GM19099 (cell line): ENCODE results near the gene NEDD4L.

Experiments used
- POLR2A ChIP-seq: IDR thresholded peaks from 3 replicates; pipeline ENCODE4 v1.6.1; 2011; ENCODE audit warnings: low read depth; ENCODE audit not compliant: insufficient read length; ENCODE audit errors: extremely low read depth

NEDD4L gene

GRCh38 chr18:58223717-58224424 lies 179.8 kb downstream of the NEDD4L start:
- no peak for TF ChIP-seq POLR2A

- TF ChIP-seq POLR2A = no peak
Measured at GRCh38 chr18:58224425-58224750, 180.4 kb downstream of the NEDD4L start.

DNA sequence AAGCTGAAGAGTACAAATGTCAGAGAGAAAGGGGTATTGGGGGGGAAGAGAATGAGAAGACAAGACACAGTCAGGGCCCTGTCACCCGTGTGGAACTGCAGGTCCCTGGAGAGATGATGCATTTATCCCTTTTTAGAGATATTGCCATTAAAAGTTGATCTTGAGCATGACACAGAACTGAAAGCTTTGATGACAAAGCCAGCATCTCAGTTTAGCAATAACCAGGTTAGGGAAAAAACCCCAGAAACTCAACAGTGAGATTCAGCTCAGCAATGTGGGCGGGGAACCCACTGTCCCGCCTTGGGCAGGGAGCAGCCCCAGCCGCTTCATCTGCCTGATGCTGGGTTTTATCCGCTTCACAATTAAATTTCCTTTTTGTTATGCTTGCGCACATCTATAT lies 181.1 kb downstream of the NEDD4L start:
- TF ChIP-seq POLR2A = no peak

- no peak for TF ChIP-seq POLR2A
Measured at GRCh38 chr18:58226429-58226828, 182.4 kb downstream of the NEDD4L start.

GRCh38 chr18:58227361-58227930 lies 183.4 kb downstream of the NEDD4L start:
- no peak for TF ChIP-seq POLR2A

DNA sequence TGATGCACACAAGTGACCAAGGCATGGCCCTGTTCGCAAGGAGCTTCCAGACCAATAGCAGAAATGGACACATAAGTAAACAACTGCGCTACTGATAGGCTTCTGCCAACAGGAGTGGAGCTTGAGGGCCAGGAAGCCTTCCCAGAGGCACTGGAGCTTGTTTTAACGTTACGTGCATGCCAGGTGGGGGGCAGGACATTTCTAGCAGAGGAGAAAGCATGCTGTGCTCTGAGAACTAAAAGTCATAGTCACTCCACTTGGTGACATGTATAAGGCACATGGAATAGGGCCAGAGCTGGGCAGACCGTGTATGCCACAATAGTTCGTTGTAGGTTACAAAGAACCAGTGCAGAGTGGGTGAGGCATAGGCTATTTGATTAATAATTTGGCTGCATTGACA lies 184.2 kb downstream of the NEDD4L start:
- no peak for TF ChIP-seq POLR2A

- no peak for TF ChIP-seq POLR2A
Measured at GRCh38 chr18:58228762-58229161, 184.7 kb downstream of the NEDD4L start.

DNA sequence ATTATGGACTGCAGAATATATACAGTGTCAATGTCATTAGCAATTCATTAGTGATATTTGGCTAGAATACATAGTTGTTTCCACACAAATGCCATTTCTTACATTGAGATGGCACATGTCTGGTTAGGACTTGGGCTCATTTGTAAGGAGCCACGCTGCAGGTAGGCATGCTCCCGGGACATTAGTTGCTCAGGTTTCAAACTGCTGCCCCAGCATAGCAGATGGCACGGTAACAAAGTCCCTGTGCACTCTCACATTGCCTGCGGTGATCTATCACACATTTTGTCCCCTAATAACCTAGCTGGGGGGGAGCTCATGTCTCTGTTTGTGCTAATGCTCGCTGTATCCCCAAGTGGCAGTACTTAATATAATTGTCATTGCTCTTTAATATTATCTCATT lies 185.1 kb downstream of the NEDD4L start:
- no peak for TF ChIP-seq POLR2A

DNA sequence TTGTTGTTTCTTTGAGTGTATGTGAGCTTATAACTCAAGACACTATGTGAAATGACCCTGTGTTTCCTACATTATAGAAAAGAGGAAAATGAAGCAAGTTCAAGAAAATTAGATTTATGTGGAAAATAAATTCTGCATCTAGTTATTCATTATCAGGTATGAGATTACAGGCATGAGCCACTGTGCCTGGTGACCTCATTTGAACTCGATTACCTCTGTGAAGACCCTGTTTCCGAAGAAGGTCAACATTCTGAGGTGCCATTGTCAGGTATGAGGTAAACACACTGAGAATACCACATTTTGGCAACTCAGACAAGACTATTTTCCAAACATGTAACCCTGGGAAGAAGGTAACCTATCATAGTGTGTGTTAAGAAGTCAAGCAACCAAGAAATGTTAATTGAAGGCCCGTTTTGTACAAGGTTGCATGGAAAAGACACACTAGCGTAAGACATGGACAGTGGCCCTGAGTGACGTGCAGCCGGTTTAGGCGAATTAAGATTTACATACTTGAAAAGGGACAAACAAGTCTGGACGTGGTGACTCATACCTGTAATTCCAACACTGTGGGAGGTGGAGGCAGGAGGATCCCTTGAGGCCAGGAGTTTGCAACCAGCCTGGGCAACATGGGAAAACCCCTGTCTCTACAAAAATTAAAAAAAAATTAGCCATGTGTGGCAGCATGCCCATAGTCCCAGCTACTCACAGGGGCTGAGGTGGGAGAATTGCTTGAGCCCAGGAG lies 186.6 kb downstream of the NEDD4L start:
- TF ChIP-seq POLR2A = no peak

- no peak for TF ChIP-seq POLR2A
Measured at GRCh38 chr18:58231930-58232329, 187.9 kb downstream of the NEDD4L start.

DNA sequence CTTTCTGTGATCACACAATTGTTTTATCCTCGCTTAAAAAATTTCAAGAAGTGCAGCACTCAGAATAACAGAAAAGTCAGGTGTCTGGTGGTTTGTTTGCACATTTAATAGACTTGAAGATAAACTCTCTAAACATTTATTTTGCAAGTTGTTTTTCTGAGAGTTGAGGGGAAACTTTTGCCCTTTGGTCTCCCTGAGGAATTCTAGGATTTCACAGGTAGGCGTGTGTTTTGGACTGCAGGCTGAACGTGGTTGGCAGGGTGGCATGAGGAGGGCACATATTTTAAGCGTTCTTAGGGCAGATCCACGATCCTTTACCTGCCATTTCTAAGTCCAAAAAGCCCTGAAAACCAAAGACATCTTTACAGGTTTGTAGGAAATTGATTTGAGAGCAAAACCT lies 188.6 kb downstream of the NEDD4L start:
- no peak for TF ChIP-seq POLR2A

DNA sequence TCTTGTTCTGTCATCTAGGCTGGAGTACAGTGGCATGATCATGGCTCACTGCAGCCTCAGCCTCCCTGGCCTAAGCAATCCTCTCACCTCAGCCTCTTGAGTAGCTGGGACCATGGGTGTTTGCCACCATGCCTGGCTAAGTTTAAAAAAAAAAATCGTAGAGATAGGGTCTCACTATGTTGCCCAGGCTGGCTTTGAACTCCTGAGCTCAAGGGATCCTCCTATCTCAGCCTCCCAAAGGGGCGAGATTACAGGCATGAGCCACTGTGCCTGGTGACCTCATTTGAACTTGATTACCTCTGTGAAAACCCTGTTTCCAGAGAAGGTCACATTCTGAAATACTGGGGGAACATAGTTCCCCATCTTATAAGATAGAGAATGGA lies 190.3 kb downstream of the NEDD4L start:
- TF ChIP-seq POLR2A = no peak

DNA sequence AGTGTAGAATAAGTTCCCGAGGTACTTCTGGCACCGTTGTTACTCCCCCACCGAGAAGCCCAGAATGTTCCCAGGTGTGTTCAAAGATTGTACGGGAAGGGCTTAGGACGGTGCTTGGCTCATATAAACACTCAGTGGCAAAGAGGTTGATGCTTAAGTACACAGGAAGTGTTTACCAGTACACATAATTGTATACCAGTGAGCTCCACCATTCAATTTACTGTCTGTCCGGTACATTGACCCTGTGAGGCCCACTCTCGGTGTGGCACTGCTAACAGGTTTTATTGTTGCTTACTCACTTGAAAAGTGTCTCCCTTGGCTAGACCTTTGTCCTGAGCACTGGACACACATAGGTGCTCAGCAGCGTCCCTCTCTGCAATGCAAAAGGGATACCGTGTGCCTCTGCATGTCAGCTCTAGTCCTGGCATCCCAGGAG lies 191.0 kb downstream of the NEDD4L start:
- TF ChIP-seq POLR2A = no peak

- TF ChIP-seq POLR2A = no peak
Measured at GRCh38 chr18:58239879-58240278, 195.9 kb downstream of the NEDD4L start.

- TF ChIP-seq POLR2A = no peak
Measured at GRCh38 chr18:58241026-58241679, 197.1 kb downstream of the NEDD4L start.

DNA sequence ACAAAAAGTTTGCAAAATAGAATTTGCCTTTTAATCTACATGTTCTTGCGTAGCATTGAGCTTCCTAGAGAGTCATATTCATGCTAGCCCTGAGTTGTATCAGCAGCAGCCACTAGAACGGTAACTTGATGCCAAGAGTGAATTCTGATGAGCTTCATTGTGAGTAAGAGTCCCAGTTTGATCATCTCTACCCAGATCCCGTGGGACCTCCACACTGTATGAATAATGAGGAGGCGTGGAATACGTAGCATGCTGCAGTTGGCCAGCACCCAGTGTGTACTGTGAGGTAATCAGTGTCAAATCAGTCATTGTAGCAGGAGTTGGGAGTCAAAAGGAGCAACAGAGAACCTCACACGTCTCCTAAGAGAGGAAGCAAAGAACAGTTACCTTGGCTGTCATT lies 197.9 kb downstream of the NEDD4L start:
- no peak for TF ChIP-seq POLR2A
